ENCODE measurements around the gene DLL4.
A peak's percentile ranks its signal among the peaks of the same experiment; 100 is the strongest.

Gene DLL4

DNA sequence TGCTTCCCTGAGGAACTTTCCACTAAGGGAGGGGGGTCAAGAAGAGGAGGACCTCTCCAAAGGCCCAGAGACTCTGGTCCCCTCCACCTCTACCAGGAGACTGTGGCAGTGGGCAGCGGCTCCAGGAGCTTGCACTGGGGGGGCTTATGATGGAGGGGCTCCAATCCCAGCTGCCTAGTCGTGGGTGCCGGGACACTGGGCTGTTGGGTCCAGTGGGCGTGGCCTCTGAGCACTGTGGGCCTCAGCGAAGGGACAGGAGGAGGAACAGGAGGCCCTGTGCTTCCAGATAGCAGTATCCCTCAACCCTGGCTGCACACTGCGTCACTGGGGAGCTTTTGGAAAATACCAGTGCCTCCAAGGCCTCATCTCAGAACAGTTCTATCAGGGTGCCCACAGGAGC, 13.5 kb upstream of the DLL4 start:
- TF ChIP-seq TAF1 (IDR thresholded peaks at IDR 0.05; ENCODE audit: borderline replicate concordance, insufficient read depth, low read length) = no peak
- TF ChIP-seq, protein P1, sequence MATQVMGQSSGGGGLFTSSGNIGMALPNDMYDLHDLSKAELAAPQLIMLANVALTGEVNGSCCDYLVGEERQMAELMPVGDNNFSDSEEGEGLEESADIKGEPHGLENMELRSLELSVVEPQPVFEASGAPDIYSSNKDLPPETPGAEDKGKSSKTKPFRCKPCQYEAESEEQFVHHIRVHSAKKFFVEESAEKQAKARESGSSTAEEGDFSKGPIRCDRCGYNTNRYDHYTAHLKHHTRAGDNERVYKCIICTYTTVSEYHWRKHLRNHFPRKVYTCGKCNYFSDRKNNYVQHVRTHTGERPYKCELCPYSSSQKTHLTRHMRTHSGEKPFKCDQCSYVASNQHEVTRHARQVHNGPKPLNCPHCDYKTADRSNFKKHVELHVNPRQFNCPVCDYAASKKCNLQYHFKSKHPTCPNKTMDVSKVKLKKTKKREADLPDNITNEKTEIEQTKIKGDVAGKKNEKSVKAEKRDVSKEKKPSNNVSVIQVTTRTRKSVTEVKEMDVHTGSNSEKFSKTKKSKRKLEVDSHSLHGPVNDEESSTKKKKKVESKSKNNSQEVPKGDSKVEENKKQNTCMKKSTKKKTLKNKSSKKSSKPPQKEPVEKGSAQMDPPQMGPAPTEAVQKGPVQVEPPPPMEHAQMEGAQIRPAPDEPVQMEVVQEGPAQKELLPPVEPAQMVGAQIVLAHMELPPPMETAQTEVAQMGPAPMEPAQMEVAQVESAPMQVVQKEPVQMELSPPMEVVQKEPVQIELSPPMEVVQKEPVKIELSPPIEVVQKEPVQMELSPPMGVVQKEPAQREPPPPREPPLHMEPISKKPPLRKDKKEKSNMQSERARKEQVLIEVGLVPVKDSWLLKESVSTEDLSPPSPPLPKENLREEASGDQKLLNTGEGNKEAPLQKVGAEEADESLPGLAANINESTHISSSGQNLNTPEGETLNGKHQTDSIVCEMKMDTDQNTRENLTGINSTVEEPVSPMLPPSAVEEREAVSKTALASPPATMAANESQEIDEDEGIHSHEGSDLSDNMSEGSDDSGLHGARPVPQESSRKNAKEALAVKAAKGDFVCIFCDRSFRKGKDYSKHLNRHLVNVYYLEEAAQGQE (IDR thresholded peaks at IDR 0.05; ENCODE audit: insufficient read depth in 1 of 2, low read depth in 2 of 2, low read length in 2 of 2) = no peak
- TF ChIP-seq SIN3A (IDR thresholded peaks at IDR 0.05; ENCODE audit: borderline replicate concordance, insufficient read depth, low read length) = no peak
- no peak for TF ChIP-seq POLR2AphosphoS5 (IDR thresholded peaks at IDR 0.05; ENCODE audit: low read depth, low read length)
- TF ChIP-seq FOXP2 (optimal IDR thresholded peaks at IDR 0.05; ENCODE audit: borderline replicate concordance, extremely low read depth, extremely low read length, insufficient read depth) = no peak

- TF ChIP-seq TAF1 (IDR thresholded peaks at IDR 0.05; ENCODE audit: borderline replicate concordance, insufficient read depth, low read length) (no peak), POLR2AphosphoS5 (IDR thresholded peaks at IDR 0.05; ENCODE audit: low read depth, low read length) (no peak), FOXP2 (optimal IDR thresholded peaks at IDR 0.05; ENCODE audit: borderline replicate concordance, extremely low read depth, extremely low read length, insufficient read depth) (no peak), SIN3A (IDR thresholded peaks at IDR 0.05; ENCODE audit: borderline replicate concordance, insufficient read depth, low read length) (no peak)
- TF ChIP-seq, protein P1 (IDR thresholded peaks at IDR 0.05; ENCODE audit: insufficient read depth in 1 of 2, low read depth in 2 of 2, low read length in 2 of 2) = no peak
Observed at GRCh38 chr15:40917585-40917984, 11.6 kb upstream of the DLL4 start.

DNA sequence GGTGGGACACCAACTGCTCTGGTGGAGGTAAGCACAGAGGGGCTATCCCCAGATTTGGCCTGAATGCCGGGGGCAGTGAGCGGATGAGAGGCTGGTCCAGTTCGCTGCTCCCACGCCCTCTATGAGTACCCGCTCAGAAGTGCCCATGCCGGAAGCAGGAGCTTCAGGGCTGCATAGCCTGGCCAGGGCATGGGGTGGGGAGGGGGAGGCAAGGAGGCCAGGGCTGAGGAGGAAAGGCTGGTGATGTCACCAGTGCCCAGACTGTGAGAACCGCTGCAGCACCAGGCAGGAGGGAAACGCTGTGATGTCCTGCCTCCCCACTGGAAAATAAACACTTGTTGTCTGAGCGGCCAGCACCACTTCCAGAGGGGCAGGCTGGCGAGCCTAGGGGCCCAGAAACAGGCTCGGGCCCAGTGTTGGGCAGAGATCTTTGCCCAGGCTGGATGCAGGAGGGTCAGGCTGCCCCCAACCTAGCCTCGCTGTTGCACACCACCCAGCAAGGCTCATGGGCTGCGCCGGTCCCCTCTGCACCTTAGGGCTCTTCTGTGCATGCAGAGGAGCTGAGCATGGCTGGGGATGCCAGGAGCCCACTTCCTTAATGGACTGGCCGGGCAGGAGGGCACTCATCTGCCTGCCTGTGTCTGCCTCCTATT, 10.9 kb upstream of the DLL4 start:
- peak; percentile 90 for TF ChIP-seq FOXP2 (optimal IDR thresholded peaks at IDR 0.05; ENCODE audit: borderline replicate concordance, extremely low read depth, extremely low read length, insufficient read depth)
- no peak for TF ChIP-seq POLR2AphosphoS5 (IDR thresholded peaks at IDR 0.05; ENCODE audit: low read depth, low read length)

- TF ChIP-seq SIN3A (IDR thresholded peaks at IDR 0.05; ENCODE audit: borderline replicate concordance, insufficient read depth, low read length) = no peak
- TF ChIP-seq POLR2AphosphoS5 (IDR thresholded peaks at IDR 0.05; ENCODE audit: low read depth, low read length) = no peak
- TF ChIP-seq, protein P1 (IDR thresholded peaks at IDR 0.05; ENCODE audit: insufficient read depth in 1 of 2, low read depth in 2 of 2, low read length in 2 of 2) = no peak
- TF ChIP-seq TAF1 (IDR thresholded peaks at IDR 0.05; ENCODE audit: borderline replicate concordance, insufficient read depth, low read length) = no peak
- TF ChIP-seq FOXP2 (optimal IDR thresholded peaks at IDR 0.05; ENCODE audit: borderline replicate concordance, extremely low read depth, extremely low read length, insufficient read depth) = no peak
Observed at GRCh38 chr15:40918799-40919392, 10.2 kb upstream of the DLL4 start.

- TF ChIP-seq SIN3A (IDR thresholded peaks at IDR 0.05; ENCODE audit: borderline replicate concordance, insufficient read depth, low read length) = no peak
- TF ChIP-seq, protein P1 (IDR thresholded peaks at IDR 0.05; ENCODE audit: insufficient read depth in 1 of 2, low read depth in 2 of 2, low read length in 2 of 2) = peak; percentile 64 to 87
Observed at GRCh38 chr15:40921949-40922607, 7.1 kb upstream of the DLL4 start.
